Cardiac fibroblast (primary cell): ENCODE results near the gene LCLAT1.
A peak's percentile ranks its signal among the peaks of the same experiment; 100 is the strongest.

Experiments used
- DNase-seq, 2 donors: peaks; one replicate each; pipeline versions ENCODE4 v3.0.0 to v3.0.0-alpha.2; 2010; ENCODE audit warnings: low read depth in 2 of 2
- H3K4me3 ChIP-seq, 2 donors: replicated peaks in 1 of 2; 1 replicate in 1 of 2; 2 replicates in 1 of 2; pipeline ENCODE4 v1.5.1; 2011; ENCODE audit warnings: low read depth in 2 of 2, low read length in 2 of 2, mild to moderate bottlenecking in 2 of 2, moderate library complexity in 1 of 2
- TF ChIP-seq, protein P1 (sequence below): IDR thresholded peaks from one replicate; pipeline ENCODE4 v1.5.1; 2011; ENCODE audit warnings: low read depth, mild to moderate bottlenecking, low read length, inconsistent platforms

LCLAT1 gene

DNA sequence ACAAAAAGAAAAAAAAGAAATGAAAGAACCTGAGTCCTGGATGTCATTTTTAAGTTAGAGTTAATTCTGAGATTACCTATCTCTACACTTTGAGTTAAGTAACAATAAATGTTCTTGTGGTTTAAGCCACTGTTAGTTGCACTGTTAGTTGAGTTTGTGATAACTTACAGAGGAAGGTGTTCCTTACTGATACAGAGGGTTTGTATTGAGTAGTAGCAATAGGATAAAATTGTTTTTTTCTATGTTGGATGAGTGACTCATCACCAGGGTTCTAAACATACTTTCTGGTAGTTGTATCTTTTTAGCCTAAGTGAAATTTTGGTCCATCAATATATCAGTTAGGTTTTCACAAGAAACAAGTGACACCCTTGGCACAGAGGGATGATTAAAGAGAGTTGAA, 4.0 kb upstream of the LCLAT1 start:
- DNase-seq, result no peak
- TF ChIP-seq, protein P1, sequence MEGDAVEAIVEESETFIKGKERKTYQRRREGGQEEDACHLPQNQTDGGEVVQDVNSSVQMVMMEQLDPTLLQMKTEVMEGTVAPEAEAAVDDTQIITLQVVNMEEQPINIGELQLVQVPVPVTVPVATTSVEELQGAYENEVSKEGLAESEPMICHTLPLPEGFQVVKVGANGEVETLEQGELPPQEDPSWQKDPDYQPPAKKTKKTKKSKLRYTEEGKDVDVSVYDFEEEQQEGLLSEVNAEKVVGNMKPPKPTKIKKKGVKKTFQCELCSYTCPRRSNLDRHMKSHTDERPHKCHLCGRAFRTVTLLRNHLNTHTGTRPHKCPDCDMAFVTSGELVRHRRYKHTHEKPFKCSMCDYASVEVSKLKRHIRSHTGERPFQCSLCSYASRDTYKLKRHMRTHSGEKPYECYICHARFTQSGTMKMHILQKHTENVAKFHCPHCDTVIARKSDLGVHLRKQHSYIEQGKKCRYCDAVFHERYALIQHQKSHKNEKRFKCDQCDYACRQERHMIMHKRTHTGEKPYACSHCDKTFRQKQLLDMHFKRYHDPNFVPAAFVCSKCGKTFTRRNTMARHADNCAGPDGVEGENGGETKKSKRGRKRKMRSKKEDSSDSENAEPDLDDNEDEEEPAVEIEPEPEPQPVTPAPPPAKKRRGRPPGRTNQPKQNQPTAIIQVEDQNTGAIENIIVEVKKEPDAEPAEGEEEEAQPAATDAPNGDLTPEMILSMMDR, result no peak
- H3K4me3 ChIP-seq, result no peak overlapping the region

DNA sequence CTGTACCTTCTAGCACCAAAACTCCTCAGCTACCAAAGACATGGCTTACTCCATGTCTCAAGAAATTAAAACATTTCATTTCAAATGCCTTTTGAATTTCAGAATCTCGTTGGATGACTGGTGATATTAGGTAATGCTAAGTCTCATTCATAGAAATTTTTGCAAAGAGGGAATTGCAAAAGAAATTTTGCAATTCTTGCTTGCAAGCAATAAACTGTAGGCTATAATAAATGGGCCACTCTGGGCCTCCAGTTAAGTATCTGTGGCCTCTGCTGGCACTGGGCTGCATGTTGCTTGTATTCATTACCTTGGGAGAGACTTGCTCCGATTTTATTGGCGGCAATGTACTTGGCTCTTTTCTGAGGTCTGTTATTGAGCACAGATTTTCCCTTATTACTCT, 2.8 kb upstream of the LCLAT1 start:
- no peak for DNase-seq
- TF ChIP-seq, protein P1, result no peak
- no peak overlapping the region for H3K4me3 ChIP-seq

DNA sequence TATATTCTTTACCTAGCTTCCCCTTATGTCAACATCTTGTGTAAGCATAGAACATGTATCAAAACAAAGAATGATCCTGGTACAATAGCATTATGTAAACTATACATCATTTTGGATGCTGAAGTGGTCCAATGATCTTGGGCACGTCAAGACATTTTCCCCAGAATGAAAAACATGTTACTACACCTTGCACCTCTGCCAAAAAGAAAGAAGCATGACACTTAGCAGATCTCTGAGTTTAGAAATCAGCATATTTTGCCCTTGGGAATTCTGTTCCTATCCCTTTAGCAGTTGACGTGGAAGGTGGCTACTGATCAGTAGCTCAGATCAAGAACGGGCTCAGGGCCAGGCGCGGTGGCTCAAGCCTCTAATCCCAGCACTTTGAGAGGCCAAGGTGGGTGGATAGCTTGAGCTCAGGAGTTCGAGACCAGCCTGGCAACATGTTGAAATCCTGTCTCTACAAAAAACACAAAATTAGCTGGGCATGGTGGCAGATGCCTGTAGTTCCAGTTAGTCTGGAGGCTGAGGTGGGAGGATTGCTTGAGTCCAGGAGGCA, 1.7 kb upstream of the LCLAT1 start:
- H3K4me3 ChIP-seq, result no peak overlapping the region
- TF ChIP-seq, protein P1, result no peak
- no peak for DNase-seq

DNA sequence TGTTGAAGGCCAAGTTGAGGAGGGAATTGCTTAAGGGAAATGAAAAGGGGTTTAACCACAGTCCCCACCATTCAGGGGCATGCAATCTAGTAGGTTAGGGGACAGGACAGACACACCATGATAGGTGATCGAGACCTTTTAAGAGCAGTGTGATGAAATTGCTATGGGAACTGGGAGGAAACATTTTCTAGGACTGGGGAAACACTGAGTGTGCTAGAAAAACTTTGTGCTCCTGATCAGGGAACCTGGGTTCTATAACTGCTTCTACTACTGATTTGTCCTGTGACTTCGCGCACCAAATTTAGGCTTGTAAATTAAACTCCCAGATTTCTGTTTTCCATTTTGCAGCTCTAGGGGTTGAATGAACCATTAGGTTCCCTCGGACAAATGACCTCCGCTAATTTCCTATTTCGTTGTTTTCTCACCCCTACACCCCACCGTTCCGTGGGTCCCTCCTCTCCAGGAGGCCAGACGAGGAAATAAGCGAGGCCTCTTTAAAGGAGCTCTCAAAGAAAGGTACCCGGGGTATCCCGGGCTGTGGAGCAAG, 371 bp upstream of the LCLAT1 start:
- H3K4me3 ChIP-seq, result peak overlapping the region; percentile 76 to 99
- peak; percentile 18 to 38 for DNase-seq

DNA sequence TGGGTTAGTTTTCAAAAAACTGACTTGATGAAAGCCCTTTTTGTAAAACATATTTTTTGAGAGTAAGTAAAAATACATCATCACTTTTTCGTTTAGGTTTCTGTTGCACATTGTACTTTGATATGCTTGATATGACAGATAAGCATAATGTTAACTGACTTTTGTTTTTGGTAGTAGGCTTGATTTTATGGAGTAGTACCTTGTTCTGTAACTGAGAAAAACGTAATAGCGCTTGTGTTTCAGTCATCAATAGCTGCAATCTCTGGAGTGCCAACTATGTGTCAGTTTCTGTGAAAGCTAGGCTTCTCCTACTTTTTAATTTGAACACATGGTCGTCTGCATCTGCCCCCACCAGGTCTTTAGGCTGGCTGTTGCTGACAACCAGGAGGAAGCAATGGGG, 1.3 kb downstream of the LCLAT1 start:
- no peak overlapping the region for H3K4me3 ChIP-seq
- no peak for DNase-seq
- TF ChIP-seq, protein P1, result no peak

More for the DNA sequence above, 371 bp upstream of the LCLAT1 start:
- TF ChIP-seq, protein P1, result no peak

DNA sequence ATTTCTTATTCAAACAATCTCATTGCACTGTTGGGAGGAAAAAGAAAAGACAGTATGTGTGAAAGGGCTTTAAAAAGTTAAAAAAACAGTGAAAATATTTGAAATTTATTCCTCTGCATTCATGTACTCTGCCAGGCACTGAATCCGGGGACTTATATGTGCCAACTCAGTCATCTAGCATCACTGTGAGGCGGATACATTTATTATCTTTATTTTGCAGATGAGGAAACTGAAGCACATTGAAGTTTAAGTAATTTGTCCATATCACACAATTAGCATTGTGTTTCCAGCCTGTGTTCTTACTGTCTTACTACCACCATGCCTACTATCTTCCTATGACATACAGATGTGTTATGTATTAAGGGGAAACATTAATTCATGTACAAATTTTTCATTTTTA, 1.8 kb downstream of the LCLAT1 start:
- no peak for DNase-seq
- H3K4me3 ChIP-seq, result no peak overlapping the region
- TF ChIP-seq, protein P1, result no peak

DNA sequence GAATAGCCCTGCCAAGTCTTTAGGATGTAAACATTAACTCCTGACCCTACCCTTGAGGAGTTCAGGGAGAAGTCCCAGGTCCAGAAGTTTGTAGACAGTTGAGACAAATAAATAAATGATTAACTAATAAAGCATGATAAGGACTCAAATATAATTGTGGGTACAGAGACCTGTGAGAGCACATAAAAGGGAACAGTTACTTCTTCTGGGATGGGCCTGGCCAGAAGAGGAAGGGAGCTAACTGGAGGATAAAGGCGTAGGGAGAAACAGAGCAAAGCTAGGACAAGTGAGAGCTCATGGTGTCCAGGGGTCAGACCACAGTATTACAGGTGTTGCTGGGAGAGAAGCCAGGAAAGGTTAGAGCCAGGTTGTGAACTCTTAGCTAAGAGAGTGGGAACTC, 3.0 kb downstream of the LCLAT1 start:
- H3K4me3 ChIP-seq, result no peak overlapping the region
- TF ChIP-seq, protein P1, result no peak
- no peak for DNase-seq
